Bronchial epithelial cell (primary cell): Measurements from ENCODE around the gene SP140L. TPM values are rescaled to one million over a fixed set of nuclear protein-coding genes. Genes with fewer than 3 reads are reported as not detected.
"Not testable (repeated sequence)": the region's sequence is repeated elsewhere in the genome, so short reads cannot be mapped to it uniquely, and the experiment has no call there.

Experiments used
- DNase-seq: peaks from one replicate; pipeline ENCODE4 v3.0.0-alpha.2; 2010; ENCODE audit warnings: low read depth
- FAIRE-seq: peaks from 2 replicates; lab custom pipeline; 2011; peaks lifted over from hg19 to GRCh38; lab: Jason Lieb, UNC
- H3K27me3 ChIP-seq: 2 replicates; pipeline ENCODE4 v1.5.1; 2011; ENCODE audit warnings: low read length; ENCODE audit not compliant: control insufficient read depth, insufficient read depth
- H3K36me3 ChIP-seq: 2 replicates; pipeline ENCODE4 v1.5.1; 2011; ENCODE audit warnings: low read length; ENCODE audit not compliant: control insufficient read depth, insufficient read depth
- H3K4me3 ChIP-seq: 2 replicates; pipeline ENCODE4 v1.5.1; 2011; ENCODE audit warnings: mild to moderate bottlenecking, low read depth, low read length, control low read depth
- CTCF ChIP-seq: IDR thresholded peaks from 2 replicates; pipeline ENCODE4 v1.5.1; 2011; ENCODE audit warnings: mild to moderate bottlenecking, moderate library complexity, low read length, control low read depth, inconsistent platforms; ENCODE audit not compliant: insufficient read depth, severe bottlenecking
- total RNA-seq: library from RNA; depleted of rRNA; stranded (reverse); fragments of >200 nt; gene quantifications from 2 replicates; pipeline ENCODE4 v1.2.1, GENCODE V29; 2014

SP140L gene
- total RNA-seq, 1 donor from 2014 or later: 1.6 TPM

DNA sequence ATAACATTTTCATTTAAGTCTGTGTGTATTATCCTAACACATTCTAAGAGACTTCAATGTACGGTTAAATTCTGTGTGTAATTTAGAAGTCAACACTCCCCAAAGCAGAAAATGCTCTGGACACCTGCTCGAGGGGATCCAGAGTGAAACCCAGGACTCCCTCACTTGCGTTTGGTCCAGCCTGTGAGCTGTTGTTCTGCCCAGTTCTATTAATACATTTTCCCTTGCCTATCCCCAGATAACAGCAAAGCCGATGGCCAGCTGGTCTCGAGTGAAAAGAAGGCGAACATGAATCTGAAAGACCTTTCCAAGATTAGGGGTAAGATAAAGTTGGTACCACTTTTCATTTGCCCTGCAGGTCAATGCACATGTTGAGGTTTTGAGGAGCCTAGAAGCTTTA lies 58.0 kb downstream of the SP140L start:
- no peak for TF ChIP-seq CTCF
- H3K27me3 ChIP-seq: no peaks in the 10 kb centered on the region
- no peak for FAIRE-seq
- no peak overlapping the region for H3K4me3 ChIP-seq
- DNase-seq: no peak
- H3K36me3 ChIP-seq: peaks cover 3% of the 10 kb centered on the region

- no peak overlapping the region for H3K4me3 ChIP-seq
- H3K27me3 ChIP-seq: no peaks in the 10 kb centered on the region
- H3K36me3 ChIP-seq: no peaks in the 10 kb centered on the region
- no peak for TF ChIP-seq CTCF
- no peak for DNase-seq
- FAIRE-seq: no peak
Measured at GRCh38 chr2:230394301-230394700, 67.3 kb downstream of the SP140L start.

DNA sequence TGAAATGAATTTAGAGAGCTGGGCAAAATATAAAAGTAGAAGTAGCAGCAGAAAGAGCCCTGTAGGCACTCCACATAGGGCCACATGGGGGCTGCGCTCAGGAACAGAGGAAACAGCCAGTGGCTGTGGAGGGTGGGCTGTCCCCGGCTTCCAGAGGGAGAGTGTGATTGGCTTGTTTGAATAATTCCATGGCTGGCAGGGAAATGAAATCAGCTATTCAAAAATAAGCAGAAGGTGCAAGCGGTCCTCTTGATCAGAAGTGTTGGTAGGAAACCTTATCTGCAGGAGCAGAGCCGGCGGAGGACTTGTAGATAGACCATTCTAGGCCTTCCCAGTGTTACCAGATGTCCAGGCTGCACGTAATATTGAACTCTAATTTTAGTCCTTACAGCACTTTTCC lies 71.7 kb downstream of the SP140L start:
- H3K4me3 ChIP-seq, DNase-seq, H3K36me3 ChIP-seq, H3K27me3 ChIP-seq, FAIRE-seq: not testable (repeated sequence)

GRCh38 chr2:230400041-230400440 lies 73.0 kb downstream of the SP140L start:
- no peak for DNase-seq
- H3K4me3 ChIP-seq: no peak overlapping the region
- TF ChIP-seq CTCF: no peak
- peaks cover 1% of the 10 kb centered on the region for H3K36me3 ChIP-seq
- FAIRE-seq: peak; percentile 28
- no peaks in the 10 kb centered on the region for H3K27me3 ChIP-seq

- H3K27me3 ChIP-seq: no peaks in the 10 kb centered on the region
- H3K36me3 ChIP-seq: peaks cover 1% of the 10 kb centered on the region
- TF ChIP-seq CTCF: no peak
- DNase-seq (no peak), FAIRE-seq (no peak)
- no peak overlapping the region for H3K4me3 ChIP-seq
Measured at GRCh38 chr2:230400454-230400853, 73.5 kb downstream of the SP140L start.

GRCh38 chr2:230401026-230401425 lies 74.0 kb downstream of the SP140L start:
- not testable (repeated sequence) for H3K27me3 ChIP-seq, H3K36me3 ChIP-seq, H3K4me3 ChIP-seq, DNase-seq
- peak; percentile 98 for FAIRE-seq

DNA sequence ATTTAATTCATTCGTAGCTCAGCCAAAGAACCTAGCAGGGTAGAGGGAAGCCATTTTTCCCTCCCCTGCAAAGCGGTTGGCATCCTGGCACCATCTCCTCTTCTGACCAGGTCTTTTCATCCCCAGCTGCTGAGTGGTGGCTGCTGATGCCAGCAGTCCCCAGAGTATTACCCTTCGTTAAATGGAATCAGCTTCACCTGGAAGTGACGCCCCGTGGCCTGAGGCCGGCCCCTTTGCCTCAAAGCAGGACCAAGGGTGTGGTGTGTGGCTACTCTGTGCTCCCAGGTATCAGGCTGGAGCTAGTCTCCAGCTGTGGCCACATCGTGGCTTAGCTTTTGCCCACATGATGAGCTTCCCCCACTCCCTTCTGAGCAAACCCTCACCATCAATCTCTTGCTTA lies 76.8 kb downstream of the SP140L start:
- no peak for TF ChIP-seq CTCF
- Histone ChIP-seq H3K4me3 (no peak overlapping the region), H3K36me3 (peaks cover 1% of the 10 kb centered on the region), H3K27me3 (no peaks in the 10 kb centered on the region)
- FAIRE-seq: no peak
- no peak for DNase-seq
